HTERT RPE-1 (cell line): ENCODE results near the gene ZMAT5.

Experiments
- in situ Hi-C: fragments of 300-500 bp; cut with MboI; formaldehyde crosslinking; loops from 4 replicates; pipeline ENCODE4 v1.14.3; 2020; ENCODE audit warnings: low sequenced_read_pairs

ZMAT5 gene

DNA sequence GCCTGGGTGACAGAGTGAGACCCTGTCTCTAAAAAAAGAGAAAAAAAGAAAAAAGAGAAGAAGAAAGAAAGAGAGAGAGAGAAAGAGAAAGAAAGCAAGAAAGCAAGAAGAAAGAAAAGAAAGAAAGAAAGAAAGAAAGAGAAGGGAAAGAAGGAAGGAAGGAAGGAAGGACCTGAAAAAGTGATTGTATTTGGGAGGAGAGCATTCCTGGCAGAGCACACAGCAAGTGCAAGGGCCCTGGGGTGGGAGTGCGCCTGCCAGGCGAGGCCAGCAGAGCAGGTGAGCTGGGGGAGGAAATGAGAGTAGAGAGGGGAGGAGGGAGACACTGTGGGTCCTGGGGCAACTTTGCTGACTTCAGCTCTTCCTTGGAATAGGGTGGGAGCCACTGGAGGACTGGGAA lies 54.7 kb downstream of the ZMAT5 start:
- in situ Hi-C loops, result no loop called here

DNA sequence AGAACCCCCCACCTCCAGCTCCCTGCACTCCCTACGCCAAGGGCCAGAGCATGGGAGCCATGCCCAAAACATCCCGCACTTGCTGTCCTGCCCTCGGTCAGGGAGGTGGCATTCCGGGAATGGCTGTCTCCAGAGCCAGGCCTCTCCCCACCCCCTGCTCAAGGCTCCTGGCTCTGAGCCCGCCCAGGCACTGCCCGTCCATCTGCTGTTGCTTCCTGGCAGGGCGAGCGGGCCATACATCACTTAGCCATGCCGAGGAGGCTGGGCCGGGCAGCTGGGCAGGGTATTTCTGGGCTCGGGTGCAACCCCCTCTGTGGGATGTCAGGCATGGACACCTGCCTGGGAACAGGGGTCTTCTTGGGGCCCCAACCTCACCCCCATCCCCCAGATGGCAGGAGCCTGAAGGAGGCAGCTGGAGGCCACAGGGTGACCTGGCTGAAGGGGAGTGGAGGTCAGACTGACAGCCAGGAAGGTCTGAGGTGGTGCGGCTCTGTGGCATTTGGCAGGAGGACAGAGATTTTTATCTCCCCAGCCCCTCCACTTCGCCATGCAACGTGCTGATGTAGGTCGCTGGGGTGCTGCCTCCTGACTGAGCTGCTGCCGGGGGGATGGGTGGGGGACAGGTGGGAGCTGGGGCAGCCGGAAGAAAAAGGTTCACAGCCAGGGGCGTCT lies 55.7 kb downstream of the ZMAT5 start:
- in situ Hi-C loops, result no loop called here

DNA sequence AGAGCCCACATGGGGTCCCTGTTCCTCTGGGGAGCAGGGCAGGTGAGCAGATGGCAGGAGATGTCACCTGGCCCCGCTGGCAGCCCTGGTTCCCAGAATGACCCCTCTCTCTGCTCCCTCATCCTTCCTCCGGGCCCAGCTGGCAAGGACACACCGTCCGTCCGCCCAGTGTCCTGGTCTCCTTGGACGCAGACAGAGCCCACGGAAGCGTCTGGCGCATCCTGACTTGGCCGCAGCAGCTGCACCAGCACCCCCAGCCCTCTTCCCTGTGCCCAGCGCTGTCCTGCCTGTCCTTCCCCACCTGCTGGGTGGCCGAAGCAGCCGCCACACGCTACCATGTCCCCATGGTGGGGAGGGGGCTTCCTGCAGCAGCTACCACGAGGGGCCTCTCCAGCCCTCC lies 56.6 kb downstream of the ZMAT5 start:
- in situ Hi-C loops, result no loop called here

DNA sequence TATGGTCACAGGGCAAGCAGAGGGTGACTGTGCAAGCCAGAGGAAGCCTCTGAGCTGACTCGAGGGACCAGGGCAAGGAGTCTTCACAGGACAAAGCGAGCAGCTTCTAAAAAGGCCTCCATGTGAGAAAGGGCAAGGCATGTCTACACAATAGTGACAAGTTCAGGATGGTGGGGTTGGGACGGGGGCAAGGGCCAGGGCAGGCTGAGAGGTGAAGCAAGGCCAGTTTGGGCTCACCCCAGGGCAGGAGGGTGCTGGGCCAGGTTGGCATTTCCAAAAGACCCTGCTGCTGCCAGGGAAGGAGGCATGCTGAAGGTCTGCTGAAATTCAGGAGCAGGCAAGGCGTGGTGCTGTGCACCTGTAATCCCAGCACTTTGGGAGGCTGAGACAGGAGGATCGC lies 59.3 kb downstream of the ZMAT5 start:
- in situ Hi-C loops, result no loop called here

DNA sequence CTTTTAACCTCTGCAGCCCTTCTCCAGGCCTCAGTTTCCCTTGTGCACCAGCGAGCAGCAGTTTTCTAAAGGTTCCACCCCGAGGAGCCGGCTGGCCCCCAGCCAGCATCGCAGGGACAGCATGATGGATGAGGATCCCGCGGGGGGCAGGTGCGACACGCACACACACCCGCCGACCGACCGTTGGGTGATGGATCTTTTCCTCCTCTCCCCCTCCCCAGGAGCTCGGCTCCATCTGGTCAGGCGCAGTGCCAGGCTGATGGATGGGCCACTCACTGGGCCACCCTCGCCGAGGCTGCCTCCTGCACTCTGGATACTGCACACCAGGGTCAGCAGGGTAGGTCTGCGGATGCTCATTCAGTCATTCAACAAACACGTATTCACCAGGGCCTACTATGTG lies 59.8 kb downstream of the ZMAT5 start:
- in situ Hi-C loops, result no loop called here

DNA sequence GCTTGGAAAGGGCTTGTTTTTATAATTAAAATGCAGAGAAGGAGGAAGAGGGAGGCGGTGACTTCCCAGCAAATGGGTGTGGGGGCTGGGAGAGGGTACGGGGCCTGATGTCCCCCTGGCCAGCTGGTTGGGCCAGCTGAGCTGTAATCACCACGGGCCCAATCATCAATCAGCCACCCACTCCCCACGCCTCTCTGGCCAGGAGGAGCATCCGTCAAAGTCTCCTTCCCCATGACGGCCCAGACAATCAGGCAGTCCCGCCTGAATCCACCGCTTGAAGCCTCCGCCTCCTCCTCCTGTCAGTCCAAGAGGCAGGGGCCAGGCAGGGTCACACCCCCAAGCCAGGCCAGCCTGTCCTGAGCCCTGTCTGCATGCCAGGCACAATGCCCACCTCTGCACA lies 60.3 kb downstream of the ZMAT5 start:
- in situ Hi-C loops, result no loop called here

DNA sequence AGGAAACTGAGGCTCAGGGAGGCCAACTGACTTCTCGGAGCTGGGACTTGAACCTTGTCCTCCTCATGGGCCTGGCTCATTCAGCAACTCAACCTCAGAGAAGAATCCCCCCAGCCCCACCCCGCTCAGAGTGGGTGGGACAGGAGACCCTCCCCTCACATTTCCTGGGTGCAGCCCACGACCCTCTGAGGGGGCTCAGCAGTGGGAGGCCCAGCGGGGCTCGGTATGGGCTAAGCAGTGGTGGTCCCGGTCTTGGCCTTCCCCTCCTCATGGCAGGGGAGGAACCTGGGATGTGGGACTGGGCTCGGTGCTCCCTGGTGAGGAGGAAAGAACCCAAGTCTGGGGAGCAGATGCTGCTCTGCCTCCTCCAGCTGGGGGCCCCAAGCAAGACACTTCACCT lies 61.2 kb downstream of the ZMAT5 start:
- in situ Hi-C loops, result no loop called here

DNA sequence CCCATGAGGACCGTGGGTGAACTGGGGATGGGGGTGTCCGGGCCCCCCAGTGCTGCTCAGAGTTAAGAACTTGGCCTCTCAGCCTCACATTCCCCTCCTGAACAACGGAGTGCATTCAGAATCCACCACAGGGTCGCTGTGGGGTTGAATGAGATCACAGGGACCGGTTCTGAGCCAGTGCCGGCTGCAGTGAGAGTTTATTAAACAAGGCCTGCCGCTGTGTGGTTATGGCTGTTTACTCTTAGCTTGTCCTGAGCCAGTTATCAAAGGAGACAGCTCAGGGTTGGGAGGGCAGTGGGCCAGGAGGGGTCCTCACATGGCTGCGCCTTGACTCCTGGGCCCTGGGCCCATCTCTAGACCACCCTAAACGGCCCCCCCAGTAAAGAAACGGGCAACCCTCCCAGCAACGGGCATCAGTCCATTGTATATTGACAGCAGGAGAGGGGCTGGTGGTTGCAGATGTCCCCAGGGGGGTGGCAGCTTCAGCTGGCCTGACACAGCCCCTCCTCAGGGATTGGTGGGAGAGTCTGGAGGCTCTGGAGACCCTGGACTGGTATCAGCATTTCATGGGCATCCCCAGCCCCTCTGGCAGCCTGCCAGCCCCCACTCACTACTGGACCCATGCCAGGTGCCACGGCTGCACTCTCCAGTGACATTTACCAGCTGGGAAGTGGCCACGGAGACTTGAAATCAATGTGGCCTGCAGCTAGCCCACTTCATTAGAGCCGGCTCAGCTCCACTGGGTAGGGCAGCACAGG lies 62.1 kb downstream of the ZMAT5 start:
- in situ Hi-C loops, result no loop called here

DNA sequence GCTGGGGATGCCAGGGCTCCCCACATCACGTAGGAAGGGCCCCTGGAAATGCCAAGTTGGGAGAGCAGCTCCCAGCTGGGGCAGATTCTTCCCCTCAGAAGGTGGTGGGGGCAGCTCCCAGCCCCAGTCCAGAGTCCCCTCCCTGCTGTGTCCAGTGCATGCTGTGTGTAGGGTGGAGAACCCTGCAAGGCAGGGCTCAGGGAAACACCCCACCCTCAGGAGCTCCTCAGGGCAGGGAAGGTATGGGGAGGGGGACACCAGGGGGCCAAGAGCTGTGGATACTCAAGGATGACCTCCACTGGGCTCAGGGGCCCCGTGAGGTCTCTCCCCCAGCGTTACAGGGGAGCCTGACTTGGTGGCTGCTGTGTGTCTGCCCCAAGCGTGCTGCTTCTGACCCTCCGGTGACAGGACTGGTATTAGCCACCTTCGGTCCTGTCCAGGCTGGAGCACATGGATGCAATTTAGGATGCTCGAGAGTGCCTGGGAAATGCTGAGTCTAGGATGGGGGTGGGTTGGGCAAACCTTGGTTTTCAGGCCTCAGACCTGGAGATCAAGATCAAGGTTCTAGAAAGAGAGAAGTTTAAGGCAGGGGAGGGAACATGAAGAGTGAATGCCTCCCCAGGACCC lies 63.1 kb downstream of the ZMAT5 start:
- in situ Hi-C loops, result no loop called here

DNA sequence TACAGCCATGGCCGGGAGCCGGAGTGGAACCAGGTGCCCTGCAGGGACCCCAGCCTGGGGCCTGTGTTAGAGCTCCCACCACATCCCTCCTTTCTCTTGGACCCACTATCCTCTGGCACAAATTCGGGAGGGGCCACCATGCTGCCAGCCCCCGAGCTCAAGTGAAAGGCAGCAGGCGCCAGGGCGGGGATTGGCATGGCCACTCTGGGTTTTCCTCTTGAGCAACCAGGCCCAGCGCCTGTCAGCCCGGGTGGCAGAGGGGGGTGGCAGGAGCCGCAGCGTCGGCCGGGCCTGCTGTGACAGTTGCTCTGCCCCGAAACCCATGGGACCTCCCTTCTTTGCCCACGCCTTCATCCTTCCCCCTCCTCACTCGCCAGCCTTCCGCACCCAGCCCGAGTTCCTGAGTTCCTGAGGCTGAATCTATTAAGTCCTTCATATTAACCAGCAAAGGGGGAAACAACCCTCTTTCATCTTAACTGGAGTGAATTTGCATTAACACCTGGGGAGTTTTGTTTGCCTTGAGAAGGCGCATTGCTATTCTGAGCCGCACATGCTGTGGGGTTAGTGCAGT lies 63.8 kb downstream of the ZMAT5 start:
- in situ Hi-C loops, result no loop called here

DNA sequence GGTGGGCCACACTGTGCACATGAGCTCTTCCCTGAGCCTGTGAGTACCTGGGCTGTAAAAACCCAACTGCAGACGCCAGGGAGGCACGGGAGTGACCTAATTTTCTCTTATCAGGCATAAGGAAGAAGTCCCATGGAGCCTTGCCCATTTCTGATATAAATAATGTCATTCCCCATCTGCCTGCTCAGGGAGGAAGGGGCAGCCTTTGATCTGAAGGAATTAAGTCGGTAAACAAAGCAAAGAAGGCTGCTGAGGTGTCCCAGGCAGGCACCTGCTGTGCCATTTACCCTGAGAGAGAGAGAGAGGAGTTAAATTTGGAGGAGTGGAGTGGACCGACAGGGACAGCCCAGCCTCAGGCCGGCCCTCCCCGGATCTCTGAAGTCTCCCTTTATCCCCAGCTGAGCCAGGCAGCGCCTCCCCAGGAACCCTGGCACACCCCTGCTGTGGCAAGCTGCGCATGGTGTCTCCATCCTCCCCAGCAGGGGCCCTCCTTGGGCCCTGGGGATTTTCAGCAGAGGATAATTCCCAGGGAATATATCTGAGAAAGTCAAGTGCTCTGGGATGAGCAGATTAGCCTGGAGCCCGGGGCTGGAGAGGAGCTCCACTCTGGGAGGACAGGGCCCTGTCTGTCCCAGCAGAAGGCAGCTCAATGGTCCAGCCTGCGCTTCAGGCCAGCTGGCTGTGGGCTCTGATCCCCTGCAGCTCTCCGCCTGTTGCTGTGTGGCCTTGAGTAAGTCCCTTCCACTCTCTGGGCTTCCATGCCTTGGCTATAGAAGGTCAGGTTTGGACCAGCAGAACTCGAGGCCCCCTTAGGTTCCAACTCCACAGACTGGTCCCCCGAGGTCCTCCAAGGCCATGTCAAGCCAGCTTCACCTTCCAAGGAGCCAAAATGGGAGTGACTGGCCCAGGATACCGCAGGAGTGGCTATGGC lies 64.5 kb downstream of the ZMAT5 start:
- in situ Hi-C loops, result no loop called here

DNA sequence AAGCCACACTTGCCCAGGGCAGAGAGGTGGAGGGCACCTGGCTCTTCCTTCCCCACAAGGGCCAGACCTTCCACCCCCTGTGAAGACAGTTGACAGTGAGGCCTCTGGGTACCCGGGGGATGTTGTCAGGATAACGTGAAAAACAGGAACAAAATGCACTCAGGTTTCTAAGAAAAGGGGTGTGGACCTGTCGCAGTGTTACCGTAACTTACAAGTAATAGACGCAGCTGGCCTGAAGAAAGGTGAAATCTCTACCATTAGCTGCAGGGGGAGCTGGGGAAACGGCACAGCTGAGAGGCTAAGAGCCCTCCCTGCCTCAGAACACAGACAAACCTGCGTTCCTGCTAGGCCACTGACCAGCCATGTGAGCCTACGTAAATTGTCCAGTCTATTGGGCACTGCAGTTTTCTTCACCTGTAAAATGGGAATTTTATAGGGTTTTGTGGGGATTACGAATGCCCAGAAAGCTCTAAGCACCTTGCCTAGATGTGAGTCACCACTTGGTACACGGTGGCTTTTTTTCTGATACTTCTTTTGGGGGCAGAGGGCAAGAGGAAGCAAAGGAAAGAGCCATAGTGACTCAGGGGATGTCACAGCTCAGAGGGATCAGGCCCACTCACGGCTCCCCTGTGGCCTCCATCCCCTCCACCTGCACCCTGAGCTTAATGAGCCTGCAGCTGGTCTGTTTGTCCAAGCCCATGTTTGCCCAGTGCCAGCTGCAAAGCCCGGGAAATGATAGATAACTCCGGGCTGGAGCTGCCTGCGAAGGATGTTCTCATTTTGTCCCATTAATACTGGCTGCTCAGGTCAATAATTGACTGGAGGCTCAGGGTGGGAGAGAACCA lies 65.4 kb downstream of the ZMAT5 start:
- in situ Hi-C loops, result no loop called here

DNA sequence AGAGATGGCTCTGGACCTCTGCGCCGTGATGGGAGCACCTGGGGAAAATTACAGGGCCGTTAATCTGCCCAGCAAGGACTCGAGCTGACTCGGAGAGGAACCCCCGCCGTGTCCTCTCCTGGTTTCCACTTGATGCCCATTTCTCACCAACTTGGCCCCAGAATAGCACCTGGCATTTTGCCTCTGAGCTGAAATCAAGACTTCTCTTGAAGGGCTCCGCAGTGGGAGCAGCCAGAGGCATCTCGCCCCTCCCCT lies 66.0 kb downstream of the ZMAT5 start:
- in situ Hi-C loops, result no loop called here

DNA sequence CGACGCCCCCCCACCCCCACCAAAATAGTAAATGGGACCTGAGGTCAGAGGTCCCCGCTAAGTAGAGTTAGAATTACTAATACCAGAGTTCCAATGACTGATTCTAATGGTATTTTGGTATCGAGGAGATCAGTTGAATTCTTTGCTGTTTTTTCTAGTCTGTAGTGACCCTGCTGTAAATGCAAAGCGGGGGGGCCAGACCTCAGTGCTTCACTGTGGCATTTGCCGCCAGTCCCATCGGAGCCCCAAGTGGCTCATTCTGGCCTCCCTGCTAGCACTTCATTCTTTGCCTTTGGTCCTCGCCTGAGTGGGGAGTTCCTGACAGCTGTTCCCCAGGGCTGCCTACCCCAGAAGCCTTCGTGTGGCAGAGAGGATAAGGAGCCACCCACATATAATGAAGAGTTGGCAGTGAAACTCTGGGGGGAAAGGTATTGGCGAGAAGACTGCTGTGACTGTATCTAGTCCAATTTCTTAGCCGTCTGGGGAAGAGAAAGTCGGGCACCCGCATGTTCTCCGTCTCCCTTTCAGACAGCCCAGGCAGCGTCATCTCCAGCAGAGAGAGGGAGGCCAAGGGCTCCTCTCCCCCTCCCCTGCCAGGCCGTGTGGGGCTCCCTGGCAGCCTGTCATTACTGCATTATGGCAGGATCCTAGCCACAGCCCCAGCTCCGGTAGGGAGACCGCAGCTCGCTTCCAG lies 66.5 kb downstream of the ZMAT5 start:
- in situ Hi-C loops, result no loop called here

DNA sequence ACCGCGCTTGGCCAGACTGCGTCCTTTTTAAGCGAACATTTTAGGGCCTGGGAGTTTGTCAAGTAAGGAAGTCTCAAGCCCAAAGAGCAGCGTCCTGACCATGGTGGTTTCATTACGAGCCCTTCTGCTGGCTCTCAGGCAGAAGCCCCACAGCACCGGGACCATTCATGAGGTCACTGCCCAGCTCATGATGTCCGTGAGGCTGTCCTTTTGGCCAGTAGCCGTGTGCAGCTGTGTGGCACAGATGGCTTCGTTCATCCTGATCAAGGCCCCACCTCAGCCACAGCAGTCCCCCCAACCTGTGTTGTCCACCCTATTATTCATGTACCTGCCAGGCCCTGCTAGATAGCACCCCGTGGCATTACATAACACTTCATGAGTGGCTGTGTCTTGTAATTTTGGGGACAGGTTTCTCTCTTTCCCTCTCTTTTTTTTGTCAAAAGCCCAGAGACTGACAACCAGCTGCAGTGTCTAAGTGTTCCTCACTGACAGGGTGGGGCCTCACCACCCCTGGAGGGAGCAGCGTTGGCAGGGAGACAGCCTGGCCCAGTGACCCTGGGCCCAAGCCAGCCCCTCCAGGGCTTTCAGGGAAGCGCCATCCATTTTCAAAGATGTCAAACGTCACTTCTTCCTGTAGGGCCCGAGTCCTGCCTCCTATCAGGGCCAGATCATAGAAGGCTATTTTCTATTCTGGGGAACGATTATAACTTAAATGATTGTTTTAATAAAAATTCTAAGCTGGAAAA lies 68.8 kb downstream of the ZMAT5 start:
- in situ Hi-C loops, result no loop called here

DNA sequence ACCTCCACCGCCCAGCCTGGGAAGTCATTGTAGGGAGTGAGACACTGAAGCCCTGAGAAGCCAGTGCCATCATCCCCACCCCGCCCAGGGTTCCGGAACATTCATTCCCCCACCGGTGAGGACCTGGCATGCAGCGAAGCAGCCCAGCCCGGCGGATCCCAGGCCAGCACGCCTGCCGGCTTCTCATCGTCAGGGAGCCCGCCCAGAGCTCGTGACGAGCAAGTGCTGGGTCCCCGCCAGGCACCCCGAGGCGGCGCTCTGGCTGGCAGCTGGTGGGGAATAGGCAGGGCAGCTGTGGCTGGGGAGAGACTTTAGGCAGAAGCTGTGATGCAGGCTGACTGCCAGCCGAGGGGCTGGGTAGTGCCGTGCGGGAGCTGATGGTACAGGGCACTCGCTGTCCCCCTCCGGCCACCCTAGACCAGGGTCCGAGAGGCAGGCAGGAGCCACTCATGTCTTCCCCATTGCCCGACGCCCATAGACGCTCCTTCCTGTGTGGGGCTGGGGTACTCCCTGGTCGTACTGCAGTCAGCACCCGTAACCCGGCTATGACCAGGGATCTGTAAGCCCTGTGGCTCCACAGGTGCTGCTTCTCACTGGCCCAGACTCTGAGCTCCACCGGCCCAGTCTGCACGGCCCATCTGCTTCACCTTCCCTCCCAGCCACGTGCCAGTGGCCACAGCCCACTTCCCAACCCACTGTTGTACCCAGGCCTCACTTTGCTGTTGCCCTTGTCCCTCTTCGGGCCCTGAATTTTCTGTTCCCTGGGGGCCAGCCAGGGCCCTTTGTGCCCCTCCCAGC lies 71.5 kb downstream of the ZMAT5 start:
- in situ Hi-C loops, result no loop called here

DNA sequence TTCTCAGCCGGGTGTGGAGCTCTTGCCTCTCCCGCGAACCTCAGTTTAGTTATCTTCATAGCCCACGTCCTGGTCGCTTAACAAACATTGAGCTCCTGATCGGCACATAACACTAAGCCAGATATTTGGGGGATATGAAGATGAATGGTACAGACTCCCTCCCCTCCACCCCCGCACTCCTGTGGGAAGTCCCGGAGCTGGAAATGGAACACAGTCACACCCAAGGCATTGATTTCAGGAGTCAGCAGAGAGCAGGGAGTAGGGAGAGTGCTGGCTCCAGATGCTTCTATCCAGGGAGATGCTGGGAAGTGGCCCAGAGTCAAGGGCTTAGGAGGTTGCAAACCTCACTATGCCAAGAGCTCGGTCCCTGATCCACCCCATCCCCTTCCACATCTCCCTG lies 73.1 kb downstream of the ZMAT5 start:
- in situ Hi-C loops, result no loop called here

DNA sequence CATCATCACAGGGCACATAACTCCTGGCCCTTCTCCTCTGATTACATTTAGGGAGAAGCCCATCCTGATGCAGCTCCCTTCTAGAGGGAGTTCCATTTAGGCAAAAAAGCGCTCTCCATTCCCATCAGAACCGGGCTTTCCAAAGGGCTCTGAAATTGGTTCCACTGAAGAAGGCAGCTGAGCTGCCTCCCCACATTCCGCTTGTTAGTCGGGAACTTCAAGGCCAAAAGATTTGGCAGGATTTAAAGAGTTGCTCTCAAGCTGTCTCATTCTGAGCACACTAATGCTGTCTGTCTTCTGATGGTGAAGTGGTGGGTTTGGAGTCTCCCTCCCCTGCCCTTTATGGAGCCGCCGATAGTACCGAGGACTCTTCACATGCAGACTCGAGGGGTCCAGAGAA lies 73.6 kb downstream of the ZMAT5 start:
- in situ Hi-C loops, result no loop called here
